Gastroesophageal sphincter (tissue), 4 donors: ENCODE results near the gene ACTR8. TPM values are rescaled to one million over a fixed set of nuclear protein-coding genes. Genes with fewer than 3 reads are reported as not detected.

Experiments
- ATAC-seq: fragments of 150-250 bp; one replicate; pipeline ENCODE4 v1.9.1; 2016; ENCODE audit warnings: mild to moderate bottlenecking, moderate library complexity
- H3K27ac ChIP-seq, 4 donors: fragments of 200-600 bp; sonication (generic) in 3 of 4; 1 replicate in 3 of 4; 2 replicates in 1 of 4; pipeline ENCODE4 v1.5.1; 2016 to 2019
- H3K27me3 ChIP-seq: fragments of 200-600 bp; sonication (generic); one replicate; pipeline ENCODE4 v1.5.1; 2019
- H3K36me3 ChIP-seq, 2 donors: fragments of 200-600 bp; sonication (generic); one replicate each; pipeline ENCODE4 v1.5.1; 2019; ENCODE audit warnings: control low read depth in 1 of 2
- H3K4me1 ChIP-seq, 3 donors: fragments of 200-600 bp; sonication (generic); 1 replicate in 2 of 3; 2 replicates in 1 of 3; pipeline ENCODE4 v1.5.1; 2016 to 2019; ENCODE audit warnings: control low read depth in 2 of 3
- H3K4me3 ChIP-seq, 2 donors: fragments of 200-600 bp; sonication (generic); one replicate each; pipeline ENCODE4 v1.5.1; 2019; ENCODE audit warnings: mild to moderate bottlenecking in 1 of 2, moderate library complexity in 1 of 2
- H3K9me3 ChIP-seq, 3 donors: fragments of 200-600 bp; sonication (generic); one replicate each; pipeline ENCODE4 v1.5.1; 2017 to 2019; ENCODE audit warnings: control low read depth in 2 of 3
- EP300 ChIP-seq: sonication (generic); formaldehyde crosslinking; IDR thresholded peaks from one replicate; pipeline ENCODE4 v1.6.1; 2017; ENCODE audit warnings: antibody characterized with exemption, mild to moderate bottlenecking
- POLR2A ChIP-seq, 2 donors: fragments of 450-650 bp; IDR thresholded peaks; one replicate each; pipeline ENCODE4 v1.6.1; 2017; ENCODE audit warnings: antibody characterized with exemption in 2 of 2, mild to moderate bottlenecking in 2 of 2, moderate library complexity in 1 of 2
- POLR2AphosphoS5 ChIP-seq: sonication (generic); formaldehyde crosslinking; IDR thresholded peaks from one replicate; pipeline ENCODE4 v1.6.1; 2017; ENCODE audit warnings: antibody characterized with exemption
- WGBS, 2 donors: methylation state at CpG; one replicate each; pipeline ENCODE4 v1.1.5; 2018; ENCODE audit warnings: low coverage in 1 of 2; 5-methylcytosine and 5-hydroxymethylcytosine counted together
- total RNA-seq, 4 donors: library from RNA; depleted of rRNA; stranded (reverse); fragments of >200 nt; gene quantifications; one replicate each; pipeline ENCODE4 v1.1.0, GENCODE V29; 2016
- TF ChIP-seq, protein P1 (sequence below), 4 experiments: fragments of 200-600 bp in 2 of 4; fragments of 450-650 bp in 2 of 4; sonication (generic) in 1 of 4; IDR thresholded peaks; one replicate each; pipeline ENCODE4 v1.5.1; 2017 to 2019; ENCODE audit warnings: antibody characterized with exemption in 4 of 4, mild to moderate bottlenecking in 2 of 4, moderate library complexity in 2 of 4

Gene ACTR8
- total RNA-seq, 4 donors from 2014 or later = 22.4 to 26.8 (median 25.7) TPM

DNA sequence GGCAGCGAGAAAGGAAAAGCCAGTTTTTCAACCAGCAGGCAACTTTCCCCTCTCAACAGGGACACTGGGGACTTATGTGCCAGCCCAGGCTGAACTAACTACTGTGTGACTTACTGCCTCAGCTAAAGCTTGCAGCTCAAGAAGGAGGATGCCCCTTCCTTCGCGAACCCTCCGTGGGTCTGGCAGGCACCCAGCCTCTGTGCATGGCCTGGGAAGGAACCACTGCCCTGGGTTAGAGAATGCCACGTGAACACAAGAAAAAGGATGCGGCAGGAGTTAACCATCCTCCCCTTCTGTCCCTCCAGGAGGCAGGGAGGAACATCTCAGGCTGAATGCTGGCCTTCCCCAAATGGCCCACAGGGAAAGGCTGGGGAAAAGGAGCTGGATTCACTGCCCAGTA is 64.7 kb downstream of the ACTR8 start:
- Histone ChIP-seq H3K9me3 (no peaks in the 10 kb centered on the region), H3K27me3 (no peaks in the 10 kb centered on the region), H3K4me1 (no peaks in the 10 kb centered on the region), H3K4me3 (no peak overlapping the region), H3K36me3 (peaks cover 0 to 18% of the 10 kb centered on the region in 2 donors), H3K27ac (no peak overlapping the region)
- ATAC-seq = no peak
- TF ChIP-seq POLR2A (IDR thresholded peaks at IDR 0.05) (no peak), EP300 (no peak), POLR2AphosphoS5 (no peak)
- TF ChIP-seq, protein P1, sequence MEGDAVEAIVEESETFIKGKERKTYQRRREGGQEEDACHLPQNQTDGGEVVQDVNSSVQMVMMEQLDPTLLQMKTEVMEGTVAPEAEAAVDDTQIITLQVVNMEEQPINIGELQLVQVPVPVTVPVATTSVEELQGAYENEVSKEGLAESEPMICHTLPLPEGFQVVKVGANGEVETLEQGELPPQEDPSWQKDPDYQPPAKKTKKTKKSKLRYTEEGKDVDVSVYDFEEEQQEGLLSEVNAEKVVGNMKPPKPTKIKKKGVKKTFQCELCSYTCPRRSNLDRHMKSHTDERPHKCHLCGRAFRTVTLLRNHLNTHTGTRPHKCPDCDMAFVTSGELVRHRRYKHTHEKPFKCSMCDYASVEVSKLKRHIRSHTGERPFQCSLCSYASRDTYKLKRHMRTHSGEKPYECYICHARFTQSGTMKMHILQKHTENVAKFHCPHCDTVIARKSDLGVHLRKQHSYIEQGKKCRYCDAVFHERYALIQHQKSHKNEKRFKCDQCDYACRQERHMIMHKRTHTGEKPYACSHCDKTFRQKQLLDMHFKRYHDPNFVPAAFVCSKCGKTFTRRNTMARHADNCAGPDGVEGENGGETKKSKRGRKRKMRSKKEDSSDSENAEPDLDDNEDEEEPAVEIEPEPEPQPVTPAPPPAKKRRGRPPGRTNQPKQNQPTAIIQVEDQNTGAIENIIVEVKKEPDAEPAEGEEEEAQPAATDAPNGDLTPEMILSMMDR (IDR thresholded peaks at IDR 0.05) = no peak
- WGBS, 2 donors = 90 to 100% methylated on average over 2 to 4 of the region's 6 CpGs

Other genes starting within 250 kb of the ACTR8 start
- 10 to 100 TPM in 1 of 4 donors, 1 to 10 TPM in 2, under 1 TPM in 1; 0.78 to 13.1 (median 4.0) TPM for gene CHDH, start 35.7 kb downstream of the ACTR8 start, total RNA-seq
- gene IL17RB, start 35.6 kb downstream of the ACTR8 start, total RNA-seq = 1 to 10 TPM in 1 of 4 donors, under 1 TPM in 3; 0.19 to 1.1 (median 0.45) TPM
- gene SELENOK, start 9.7 kb upstream of the ACTR8 start, total RNA-seq = 10 to 100 TPM; 42.2 to 76.7 (median 63.4) TPM
- 1 to 10 TPM in 3 of 4 donors, under 1 TPM in 1; 0.94 to 6.5 (median 3.5) TPM for gene CACNA2D3, start 240.4 kb upstream of the ACTR8 start, total RNA-seq